PFSK-1 (cell line): ENCODE measurements around the gene C11orf91.

Experiments
- FOXP2 ChIP-seq: optimal IDR thresholded peaks from 2 replicates; pipeline ENCODE3; 2011; ENCODE audit warnings: borderline replicate concordance, control low read depth, inconsistent platforms; ENCODE audit not compliant: insufficient read depth; ENCODE audit errors: extremely low read length, extremely low read depth
- POLR2AphosphoS5 ChIP-seq: IDR thresholded peaks from 2 replicates; pipeline ENCODE4 v1.6.1; 2012; ENCODE audit warnings: low read depth, mild to moderate bottlenecking, control low read depth, low read length, moderate library complexity
- REST ChIP-seq, 2 experiments: IDR thresholded peaks; 2 replicates each; pipeline versions ENCODE4 v1.6.1 to v1.8.0; 2011 to 2012; ENCODE audit warnings: low read depth in 2 of 2, low read length in 2 of 2, control low read depth in 1 of 2, inconsistent platforms in 1 of 2, mild to moderate bottlenecking in 1 of 2, moderate library complexity in 1 of 2; ENCODE audit not compliant: insufficient read depth in 1 of 2
- SIN3A ChIP-seq: IDR thresholded peaks from 2 replicates; pipeline ENCODE4 v1.6.1; 2012; ENCODE audit warnings: mild to moderate bottlenecking, low read length, moderate library complexity, borderline replicate concordance; ENCODE audit not compliant: insufficient read depth
- TAF1 ChIP-seq: IDR thresholded peaks from 2 replicates; pipeline ENCODE4 v1.6.1; 2012; ENCODE audit warnings: low read length, control low read depth, borderline replicate concordance; ENCODE audit not compliant: insufficient read depth

The C11orf91 gene

DNA sequence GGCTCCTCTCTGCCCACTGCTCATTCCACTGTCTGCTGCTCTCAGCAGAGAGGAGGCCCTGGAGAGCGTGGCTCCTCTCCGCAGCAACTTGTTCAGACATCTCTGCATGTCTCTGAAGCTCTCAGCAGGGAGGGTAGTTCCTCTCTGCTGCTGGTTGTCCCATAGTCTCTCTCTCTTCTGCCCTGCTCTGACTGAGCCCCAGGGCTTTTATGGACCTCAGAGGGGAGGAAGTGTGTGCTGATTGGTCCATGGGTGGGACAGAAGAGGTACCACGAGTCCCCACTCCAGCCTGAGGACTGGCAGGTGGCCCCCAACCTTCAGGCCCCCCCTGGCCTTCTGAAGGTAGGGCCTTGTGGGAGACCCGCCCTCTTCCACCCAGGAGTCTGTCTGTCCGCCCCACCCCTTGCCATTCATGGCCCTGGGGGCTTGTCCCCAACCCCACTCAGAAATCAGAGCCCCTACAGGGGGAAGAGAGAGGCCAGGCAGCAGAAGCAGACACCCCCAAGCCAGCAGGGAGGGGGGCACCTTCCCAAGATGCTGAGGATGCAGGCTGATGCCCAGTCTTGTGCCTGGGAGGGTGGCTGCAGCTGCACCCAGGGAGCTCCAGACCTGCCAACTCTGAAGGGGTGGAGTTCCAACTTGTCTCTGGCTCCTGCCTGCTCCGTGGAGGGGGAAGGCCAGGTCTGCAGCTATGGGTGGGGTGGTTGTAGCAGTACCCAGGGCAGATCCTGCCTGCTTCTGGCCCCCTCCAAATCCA is 35.1 kb downstream of the C11orf91 start:
- no peak for TF ChIP-seq SIN3A
- TF ChIP-seq FOXP2 = no peak
- no peak for TF ChIP-seq POLR2AphosphoS5
- no peak for TF ChIP-seq REST (IDR thresholded peaks at IDR 0.05; ENCODE audit: insufficient read depth in 1 of 2, low read depth in 2 of 2, low read length in 2 of 2)
- TF ChIP-seq TAF1 = no peak

GRCh38 chr11:33664827-33665226 is 35.8 kb downstream of the C11orf91 start:
- no peak for TF ChIP-seq FOXP2
- TF ChIP-seq TAF1 = no peak
- no peak for TF ChIP-seq SIN3A

GRCh38 chr11:33664166-33664565 is 36.5 kb downstream of the C11orf91 start:
- TF ChIP-seq SIN3A (no peak), FOXP2 (no peak), REST (IDR thresholded peaks at IDR 0.05; ENCODE audit: insufficient read depth in 1 of 2, low read depth in 2 of 2, low read length in 2 of 2) (no peak), TAF1 (no peak), POLR2AphosphoS5 (no peak)

- TF ChIP-seq POLR2AphosphoS5 (no peak), FOXP2 (no peak), REST (IDR thresholded peaks at IDR 0.05; ENCODE audit: insufficient read depth in 1 of 2, low read depth in 2 of 2, low read length in 2 of 2) (no peak), TAF1 (no peak), SIN3A (no peak)
Observed at GRCh38 chr11:33663121-33663520, 37.5 kb downstream of the C11orf91 start.

GRCh38 chr11:33660962-33661361 is 39.7 kb downstream of the C11orf91 start:
- TF ChIP-seq POLR2AphosphoS5 = no peak
- no peak for TF ChIP-seq FOXP2
- no peak for TF ChIP-seq TAF1
- TF ChIP-seq SIN3A = no peak
- TF ChIP-seq REST (IDR thresholded peaks at IDR 0.05; ENCODE audit: insufficient read depth in 1 of 2, low read depth in 2 of 2, low read length in 2 of 2) = no peak
